HEK293 (cell line): ENCODE data around the gene LDLRAD4.

ENCODE experiments used
- ZBTB17 ChIP-seq: fragments of 450-650 bp; formaldehyde crosslinking; IDR thresholded peaks from 2 replicates; pipeline ENCODE4 v1.5.1; 2016; ENCODE audit warnings: missing biosample characterization, missing genetic modification characterization
- ZBTB8A ChIP-seq: fragments of 450-650 bp; formaldehyde crosslinking; IDR thresholded peaks from 2 replicates; pipeline ENCODE4 v1.5.1; 2016; ENCODE audit warnings: missing biosample characterization, missing genetic modification characterization
- ZNF157 ChIP-seq: fragments of 450-650 bp; formaldehyde crosslinking; IDR thresholded peaks from 2 replicates; pipeline ENCODE4 v1.5.1; 2016; ENCODE audit warnings: missing biosample characterization, missing genetic modification characterization
- ZNF521 ChIP-seq: fragments of 450-650 bp; formaldehyde crosslinking; IDR thresholded peaks from 2 replicates; pipeline ENCODE4 v1.5.1; 2017; ENCODE audit warnings: missing biosample characterization, mild to moderate bottlenecking, missing genetic modification characterization
- ZNF561 ChIP-seq: fragments of 450-650 bp; IDR thresholded peaks from 2 replicates; pipeline ENCODE4 v1.5.1; 2018; ENCODE audit warnings: missing biosample characterization, missing genetic modification characterization, borderline replicate concordance
- TF ChIP-seq, protein P1 (sequence below): fragments of 450-650 bp; formaldehyde crosslinking; IDR thresholded peaks from 2 replicates; pipeline ENCODE4 v1.5.1; 2016; ENCODE audit warnings: missing biosample characterization, missing genetic modification characterization
- TF ChIP-seq, protein P2 (sequence below): fragments of 450-650 bp; formaldehyde crosslinking; optimal IDR thresholded peaks from 2 replicates; pipeline ENCODE3; 2016; ENCODE audit warnings: missing biosample characterization, mild to moderate bottlenecking, missing genetic modification characterization
- TF ChIP-seq, protein P3 (sequence below): fragments of 450-650 bp; formaldehyde crosslinking; IDR thresholded peaks from 2 replicates; pipeline ENCODE4 v1.5.1; 2016; ENCODE audit warnings: missing biosample characterization, missing genetic modification characterization

DNA sequence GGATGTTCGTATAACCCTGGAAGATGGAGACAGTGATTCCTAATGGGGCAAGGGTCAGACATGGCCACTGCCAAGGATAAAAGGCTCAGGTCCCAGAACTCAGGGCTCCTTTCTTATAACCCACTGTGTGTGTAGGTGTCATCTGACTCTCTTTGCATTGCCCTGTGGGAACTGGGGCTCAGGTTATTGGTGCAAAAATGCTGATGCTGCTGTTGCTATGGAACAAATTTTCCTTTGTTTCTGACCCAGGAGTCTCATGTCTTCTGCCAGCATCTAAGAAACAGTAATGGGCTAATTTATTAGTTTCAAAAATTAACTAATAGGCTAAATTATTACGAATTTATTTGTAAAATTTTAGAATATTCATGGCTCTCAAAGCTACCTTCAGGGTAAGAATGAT is 24.3 kb upstream of the LDLRAD4 start:
- TF ChIP-seq, protein P1, sequence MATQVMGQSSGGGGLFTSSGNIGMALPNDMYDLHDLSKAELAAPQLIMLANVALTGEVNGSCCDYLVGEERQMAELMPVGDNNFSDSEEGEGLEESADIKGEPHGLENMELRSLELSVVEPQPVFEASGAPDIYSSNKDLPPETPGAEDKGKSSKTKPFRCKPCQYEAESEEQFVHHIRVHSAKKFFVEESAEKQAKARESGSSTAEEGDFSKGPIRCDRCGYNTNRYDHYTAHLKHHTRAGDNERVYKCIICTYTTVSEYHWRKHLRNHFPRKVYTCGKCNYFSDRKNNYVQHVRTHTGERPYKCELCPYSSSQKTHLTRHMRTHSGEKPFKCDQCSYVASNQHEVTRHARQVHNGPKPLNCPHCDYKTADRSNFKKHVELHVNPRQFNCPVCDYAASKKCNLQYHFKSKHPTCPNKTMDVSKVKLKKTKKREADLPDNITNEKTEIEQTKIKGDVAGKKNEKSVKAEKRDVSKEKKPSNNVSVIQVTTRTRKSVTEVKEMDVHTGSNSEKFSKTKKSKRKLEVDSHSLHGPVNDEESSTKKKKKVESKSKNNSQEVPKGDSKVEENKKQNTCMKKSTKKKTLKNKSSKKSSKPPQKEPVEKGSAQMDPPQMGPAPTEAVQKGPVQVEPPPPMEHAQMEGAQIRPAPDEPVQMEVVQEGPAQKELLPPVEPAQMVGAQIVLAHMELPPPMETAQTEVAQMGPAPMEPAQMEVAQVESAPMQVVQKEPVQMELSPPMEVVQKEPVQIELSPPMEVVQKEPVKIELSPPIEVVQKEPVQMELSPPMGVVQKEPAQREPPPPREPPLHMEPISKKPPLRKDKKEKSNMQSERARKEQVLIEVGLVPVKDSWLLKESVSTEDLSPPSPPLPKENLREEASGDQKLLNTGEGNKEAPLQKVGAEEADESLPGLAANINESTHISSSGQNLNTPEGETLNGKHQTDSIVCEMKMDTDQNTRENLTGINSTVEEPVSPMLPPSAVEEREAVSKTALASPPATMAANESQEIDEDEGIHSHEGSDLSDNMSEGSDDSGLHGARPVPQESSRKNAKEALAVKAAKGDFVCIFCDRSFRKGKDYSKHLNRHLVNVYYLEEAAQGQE (tag by site-specific recombination): no peak
- TF ChIP-seq ZNF521 (no peak), ZBTB17 (no peak), ZBTB8A (no peak), ZNF157 (tag by site-specific recombination) (no peak), ZNF561 (tag by site-specific recombination) (no peak)
- TF ChIP-seq, protein P2, sequence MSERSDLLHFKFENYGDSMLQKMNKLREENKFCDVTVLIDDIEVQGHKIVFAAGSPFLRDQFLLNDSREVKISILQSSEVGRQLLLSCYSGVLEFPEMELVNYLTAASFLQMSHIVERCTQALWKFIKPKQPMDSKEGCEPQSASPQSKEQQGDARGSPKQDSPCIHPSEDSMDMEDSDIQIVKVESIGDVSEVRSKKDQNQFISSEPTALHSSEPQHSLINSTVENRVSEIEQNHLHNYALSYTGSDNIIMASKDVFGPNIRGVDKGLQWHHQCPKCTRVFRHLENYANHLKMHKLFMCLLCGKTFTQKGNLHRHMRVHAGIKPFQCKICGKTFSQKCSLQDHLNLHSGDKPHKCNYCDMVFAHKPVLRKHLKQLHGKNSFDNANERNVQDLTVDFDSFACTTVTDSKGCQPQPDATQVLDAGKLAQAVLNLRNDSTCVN: no peak
- TF ChIP-seq, protein P3, sequence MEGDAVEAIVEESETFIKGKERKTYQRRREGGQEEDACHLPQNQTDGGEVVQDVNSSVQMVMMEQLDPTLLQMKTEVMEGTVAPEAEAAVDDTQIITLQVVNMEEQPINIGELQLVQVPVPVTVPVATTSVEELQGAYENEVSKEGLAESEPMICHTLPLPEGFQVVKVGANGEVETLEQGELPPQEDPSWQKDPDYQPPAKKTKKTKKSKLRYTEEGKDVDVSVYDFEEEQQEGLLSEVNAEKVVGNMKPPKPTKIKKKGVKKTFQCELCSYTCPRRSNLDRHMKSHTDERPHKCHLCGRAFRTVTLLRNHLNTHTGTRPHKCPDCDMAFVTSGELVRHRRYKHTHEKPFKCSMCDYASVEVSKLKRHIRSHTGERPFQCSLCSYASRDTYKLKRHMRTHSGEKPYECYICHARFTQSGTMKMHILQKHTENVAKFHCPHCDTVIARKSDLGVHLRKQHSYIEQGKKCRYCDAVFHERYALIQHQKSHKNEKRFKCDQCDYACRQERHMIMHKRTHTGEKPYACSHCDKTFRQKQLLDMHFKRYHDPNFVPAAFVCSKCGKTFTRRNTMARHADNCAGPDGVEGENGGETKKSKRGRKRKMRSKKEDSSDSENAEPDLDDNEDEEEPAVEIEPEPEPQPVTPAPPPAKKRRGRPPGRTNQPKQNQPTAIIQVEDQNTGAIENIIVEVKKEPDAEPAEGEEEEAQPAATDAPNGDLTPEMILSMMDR: no peak
